Stimulated activated CD8-positive, alpha-beta memory T cell treated with anti-CD3 and anti-CD28 coated beads, Interleukin-7, amount 100 ng/mL, for 24 hours (primary cell): ENCODE data around the gene GPR141.

Source experiments
- DNase-seq: peaks from one replicate; pipeline ENCODE4 v3.0.0-alpha.2; 2020; ENCODE audit warnings: low read depth

The GPR141 gene

DNA sequence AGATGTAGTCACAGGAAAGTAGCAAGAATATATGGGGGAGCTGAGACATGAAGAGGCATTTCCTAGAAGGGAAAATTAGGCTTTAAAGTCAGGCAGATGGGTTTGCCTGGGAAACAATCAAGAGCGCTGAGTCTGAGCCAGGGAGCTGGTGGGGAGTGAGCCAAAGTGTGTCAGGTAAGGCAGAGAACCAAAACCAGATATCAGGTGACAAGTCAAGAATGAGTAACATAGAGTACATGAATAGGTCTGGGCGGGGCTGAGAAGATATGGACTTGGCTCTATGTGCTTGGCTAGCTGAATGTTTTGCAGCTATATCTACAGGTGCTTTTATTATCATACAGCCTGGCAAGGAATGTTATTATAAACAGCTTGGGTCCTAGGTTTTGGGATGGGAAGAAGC, 49.3 kb downstream of the GPR141 start:
- no peak for DNase-seq

- DNase-seq: no peak
These were observed 51.6 kb downstream of the GPR141 start for GRCh38 chr7:37735196-37735595.

GRCh38 chr7:37738321-37738720, 54.8 kb downstream of the GPR141 start:
- no peak for DNase-seq

DNA sequence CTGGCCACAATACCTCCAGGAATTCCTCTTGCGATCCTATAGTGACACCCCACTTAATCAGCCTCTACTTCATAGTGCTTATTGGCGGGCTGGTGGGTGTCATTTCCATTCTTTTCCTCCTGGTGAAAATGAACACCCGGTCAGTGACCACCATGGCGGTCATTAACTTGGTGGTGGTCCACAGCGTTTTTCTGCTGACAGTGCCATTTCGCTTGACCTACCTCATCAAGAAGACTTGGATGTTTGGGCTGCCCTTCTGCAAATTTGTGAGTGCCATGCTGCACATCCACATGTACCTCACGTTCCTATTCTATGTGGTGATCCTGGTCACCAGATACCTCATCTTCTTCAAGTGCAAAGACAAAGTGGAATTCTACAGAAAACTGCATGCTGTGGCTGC, 56.8 kb downstream of the GPR141 start:
- DNase-seq: no peak

GRCh38 chr7:37741776-37742175, 58.2 kb downstream of the GPR141 start:
- DNase-seq: no peak

DNA sequence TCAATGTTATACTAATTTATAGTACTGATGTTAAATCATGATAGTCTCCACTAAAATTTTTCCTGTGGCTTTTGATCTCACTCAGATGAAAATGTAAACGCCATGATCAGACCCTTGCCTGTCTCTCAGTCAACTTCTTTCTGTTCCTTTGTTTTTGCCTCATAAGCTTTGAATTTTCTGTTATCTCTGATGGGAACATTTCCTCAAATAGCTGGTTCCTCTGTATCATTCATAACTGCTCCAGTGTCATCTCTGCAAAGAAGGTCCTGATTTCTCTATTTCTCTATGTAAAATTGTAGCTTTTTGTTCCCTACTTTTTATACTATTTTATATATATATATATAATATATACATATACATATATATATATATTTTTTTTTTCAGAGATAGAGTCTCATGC, 67.5 kb downstream of the GPR141 start:
- DNase-seq: no peak

DNA sequence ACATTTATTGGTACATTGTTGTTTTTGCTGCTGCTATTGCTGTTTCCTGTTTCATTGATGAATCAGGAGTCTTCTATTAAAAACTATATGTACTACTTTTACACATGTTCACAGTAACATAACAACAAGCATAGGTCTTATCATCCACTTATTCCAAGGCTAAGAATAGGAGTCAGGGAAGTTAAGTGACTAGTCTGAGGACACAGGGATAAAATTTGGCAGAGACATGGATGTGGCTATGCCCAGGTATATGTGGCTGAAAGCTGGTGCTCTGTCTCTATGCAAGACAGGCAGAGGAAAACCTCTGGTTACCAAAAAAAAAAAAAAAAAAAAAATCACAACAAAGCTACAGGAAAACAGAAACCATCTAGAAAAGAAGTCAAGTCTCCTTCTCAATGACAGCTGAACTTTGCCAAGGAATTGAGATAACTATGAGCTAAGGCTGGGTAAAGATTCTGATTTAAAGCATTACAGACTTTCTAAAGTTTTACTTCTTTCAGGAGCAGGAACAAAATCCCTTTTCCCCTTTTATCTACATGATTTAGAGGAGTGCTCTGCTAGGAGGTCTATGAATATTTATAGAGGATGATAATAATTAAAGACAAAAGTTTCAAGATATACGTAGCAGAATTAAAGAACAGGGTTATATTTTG, 70.0 kb downstream of the GPR141 start:
- DNase-seq: no peak

- no peak for DNase-seq
These were observed 73.4 kb downstream of the GPR141 start for GRCh38 chr7:37756797-37757551.

DNA sequence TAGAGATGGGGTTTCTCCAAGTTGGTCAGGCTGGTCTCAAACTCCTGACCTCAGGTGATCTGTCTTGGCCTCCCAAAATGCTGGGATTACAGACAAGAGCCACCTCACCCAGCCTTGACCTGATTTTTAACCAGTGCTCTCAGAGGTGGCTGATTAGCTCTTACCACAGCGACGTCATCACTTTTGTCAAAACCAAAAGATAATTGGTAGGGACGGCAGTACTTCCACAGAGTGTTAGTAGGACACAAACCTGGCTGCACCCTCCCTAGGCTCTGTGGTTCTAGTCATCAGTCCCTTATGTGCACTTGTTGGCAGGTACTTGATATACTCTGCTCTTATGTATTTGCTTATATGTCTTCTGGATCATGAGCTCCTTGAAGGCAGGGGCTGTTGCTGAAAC, 74.0 kb downstream of the GPR141 start:
- DNase-seq: no peak

GRCh38 chr7:37758501-37759045, 75.0 kb downstream of the GPR141 start:
- DNase-seq: no peak

- DNase-seq: no peak
These were observed 76.0 kb downstream of the GPR141 start for GRCh38 chr7:37759526-37759925.

DNA sequence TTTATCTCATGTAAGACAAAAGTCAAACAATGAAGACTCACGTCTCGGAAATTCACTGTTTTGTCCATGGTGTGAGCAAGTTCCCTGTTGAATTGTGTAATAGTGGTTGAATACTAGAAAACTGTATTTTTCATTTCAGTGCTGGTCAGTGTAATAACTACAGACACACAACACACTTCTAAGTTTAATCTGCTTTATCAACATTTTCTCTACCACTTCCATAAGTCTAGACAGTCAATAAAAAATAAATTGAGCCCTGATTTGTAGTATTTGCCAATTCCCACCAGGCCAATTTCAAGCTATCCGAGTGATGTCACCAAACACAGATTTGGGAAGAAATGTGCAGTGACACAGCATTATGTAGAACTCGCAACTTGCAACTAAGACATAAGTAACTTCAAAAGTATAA, 81.9 kb downstream of the GPR141 start:
- DNase-seq: no peak

GRCh38 chr7:37765872-37766525, 82.4 kb downstream of the GPR141 start:
- DNase-seq: no peak

- no peak for DNase-seq
These were observed 85.0 kb downstream of the GPR141 start for GRCh38 chr7:37768611-37769010.

- DNase-seq: no peak
These were observed 85.7 kb downstream of the GPR141 start for GRCh38 chr7:37769291-37769690.

DNA sequence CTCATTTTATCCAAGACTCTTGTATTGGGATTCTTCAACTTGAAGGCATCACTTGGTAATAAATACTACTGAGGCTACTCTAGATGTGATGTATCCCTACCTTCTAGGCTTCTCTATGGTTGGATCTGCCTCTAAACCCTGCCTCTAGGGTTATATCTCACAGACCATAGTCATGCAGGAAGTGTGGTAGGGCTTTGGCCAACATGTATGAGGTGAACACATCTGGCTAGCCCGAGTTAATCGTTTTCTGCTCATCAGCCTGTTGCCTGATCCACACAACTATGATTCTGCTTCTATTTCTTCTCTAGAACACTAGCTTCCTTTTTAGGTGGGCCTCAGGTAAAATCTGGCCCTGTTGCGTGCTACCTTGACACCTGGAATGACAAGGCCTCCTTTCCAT, 86.2 kb downstream of the GPR141 start:
- DNase-seq: no peak

GRCh38 chr7:37770838-37771237, 87.3 kb downstream of the GPR141 start:
- no peak for DNase-seq

GRCh38 chr7:37771342-37771741, 87.8 kb downstream of the GPR141 start:
- DNase-seq: no peak

GRCh38 chr7:37771801-37772200, 88.2 kb downstream of the GPR141 start:
- no peak for DNase-seq

- DNase-seq: no peak
These were observed 92.4 kb downstream of the GPR141 start for GRCh38 chr7:37775921-37776320.

DNA sequence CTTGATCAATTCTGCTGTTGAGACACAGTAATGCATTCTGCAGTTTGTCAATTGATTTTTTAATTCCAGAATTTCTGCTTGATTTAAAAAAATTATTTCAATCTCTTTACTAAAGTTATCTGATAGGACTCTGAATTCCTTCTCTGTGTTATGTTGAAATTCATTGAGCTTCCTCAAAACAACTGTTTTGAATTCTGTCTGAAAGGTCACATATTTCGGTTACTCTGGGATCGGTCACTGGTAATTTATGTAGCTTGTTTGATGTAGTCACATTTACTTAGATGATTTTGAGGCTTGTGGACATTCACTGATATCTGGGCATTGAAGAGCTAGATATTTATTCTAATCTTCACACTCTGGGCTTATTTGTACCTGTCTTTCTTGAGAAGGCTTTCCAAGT, 97.6 kb downstream of the GPR141 start:
- no peak for DNase-seq

DNA sequence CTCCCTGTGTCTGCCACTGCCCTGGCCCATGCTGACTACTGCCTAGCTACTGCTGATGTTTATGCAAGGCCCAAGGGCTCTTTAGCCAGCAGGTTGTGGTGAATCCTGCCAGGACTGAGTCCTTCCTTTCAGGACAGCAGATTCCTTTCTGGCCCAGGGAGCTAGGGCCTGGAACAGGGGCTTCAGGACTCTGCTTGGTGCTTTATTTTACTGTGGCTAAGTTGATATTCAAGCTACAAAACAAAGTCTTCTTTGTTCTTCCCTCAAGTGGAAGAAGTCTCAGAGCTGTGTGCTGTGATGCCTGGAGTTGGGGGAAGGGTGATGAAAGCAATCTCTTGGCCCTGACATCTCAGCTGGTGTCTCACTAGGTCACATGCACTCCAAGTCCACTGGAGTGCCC, 98.6 kb downstream of the GPR141 start:
- DNase-seq: no peak

- DNase-seq: no peak
These were observed 100.4 kb downstream of the GPR141 start for GRCh38 chr7:37784015-37784414.
